ENCODE data around the gene TRPV3.

DNA sequence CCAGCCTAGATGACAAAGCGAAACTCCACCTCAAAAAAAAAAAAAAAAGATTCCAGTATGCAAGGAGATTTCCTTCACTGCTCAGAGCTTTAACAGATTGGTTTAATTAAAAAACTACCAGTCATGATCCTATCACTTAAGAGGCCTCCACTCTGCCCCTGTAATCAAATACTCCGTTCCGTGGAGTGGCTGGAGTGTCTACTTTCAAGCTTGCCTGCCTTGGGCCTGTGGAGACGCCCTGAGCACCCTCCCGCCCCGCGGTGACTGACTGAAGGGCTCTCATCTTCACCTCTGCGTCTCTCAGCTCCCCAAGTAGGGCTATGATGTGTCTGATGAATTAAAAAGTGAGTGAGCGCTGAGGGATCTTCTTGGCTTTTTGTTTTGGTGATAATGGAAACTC, 25.3 kb upstream of the TRPV3 start:
- TF ChIP-seq, protein P1, sequence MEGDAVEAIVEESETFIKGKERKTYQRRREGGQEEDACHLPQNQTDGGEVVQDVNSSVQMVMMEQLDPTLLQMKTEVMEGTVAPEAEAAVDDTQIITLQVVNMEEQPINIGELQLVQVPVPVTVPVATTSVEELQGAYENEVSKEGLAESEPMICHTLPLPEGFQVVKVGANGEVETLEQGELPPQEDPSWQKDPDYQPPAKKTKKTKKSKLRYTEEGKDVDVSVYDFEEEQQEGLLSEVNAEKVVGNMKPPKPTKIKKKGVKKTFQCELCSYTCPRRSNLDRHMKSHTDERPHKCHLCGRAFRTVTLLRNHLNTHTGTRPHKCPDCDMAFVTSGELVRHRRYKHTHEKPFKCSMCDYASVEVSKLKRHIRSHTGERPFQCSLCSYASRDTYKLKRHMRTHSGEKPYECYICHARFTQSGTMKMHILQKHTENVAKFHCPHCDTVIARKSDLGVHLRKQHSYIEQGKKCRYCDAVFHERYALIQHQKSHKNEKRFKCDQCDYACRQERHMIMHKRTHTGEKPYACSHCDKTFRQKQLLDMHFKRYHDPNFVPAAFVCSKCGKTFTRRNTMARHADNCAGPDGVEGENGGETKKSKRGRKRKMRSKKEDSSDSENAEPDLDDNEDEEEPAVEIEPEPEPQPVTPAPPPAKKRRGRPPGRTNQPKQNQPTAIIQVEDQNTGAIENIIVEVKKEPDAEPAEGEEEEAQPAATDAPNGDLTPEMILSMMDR (IDR thresholded peaks at IDR 0.05; ENCODE audit: low read depth, low read length, missing input control) = no peak
- TF ChIP-seq EGR1 (IDR thresholded peaks at IDR 0.05; ENCODE audit: low read depth in 2 of 2) (no peak), SP1 (IDR thresholded peaks at IDR 0.05) (no peak)
